ENCODE data around the gene HCRTR2. TPM values are rescaled to one million over a fixed set of nuclear protein-coding genes. Genes with fewer than 3 reads are reported as not detected.

Gene HCRTR2
- total and polyA plus RNA-seq, 7 donors: 0.01 TPM; not detected in 6

GRCh38 chr6:55277646-55278045, 103.3 kb downstream of the HCRTR2 start:
- Histone ChIP-seq H3K27ac (no peak overlapping the region), H3K27me3 (ENCODE audit: insufficient read depth in 3 of 3, low read length in 2 of 3) (no peaks in the 10 kb centered on the region), H3K4me3 (no peak overlapping the region), H3K9me3 (no peaks in the 10 kb centered on the region), H3K4me1 (no peaks in the 10 kb centered on the region), H3K36me3 (ENCODE audit: insufficient read depth in 1 of 2, low read depth in 1 of 2) (no peaks in the 10 kb centered on the region)
- WGBS, 3 donors: 57 to 69% (median 64%) methylated on average over 5 of the region's 5 CpGs
- no peak for ATAC-seq
- no peak for TF ChIP-seq CTCF (IDR thresholded peaks at IDR 0.05)
- DNase-seq: no peak
- intact Hi-C loops (cut with DNase I): loop anchor here in 1 of 2 donors (5.0 to 10.0 kb wide), 2 partner anchors 677 to 1015 kb away; no protein-coding TSS in a partner anchor

GRCh38 chr6:55281215-55281614, 106.9 kb downstream of the HCRTR2 start:
- Histone ChIP-seq H3K36me3 (ENCODE audit: insufficient read depth in 1 of 2, low read depth in 1 of 2) (no peaks in the 10 kb centered on the region), H3K27me3 (ENCODE audit: insufficient read depth in 3 of 3, low read length in 2 of 3) (no peaks in the 10 kb centered on the region), H3K9me3 (no peaks in the 10 kb centered on the region), H3K27ac (no peak overlapping the region), H3K4me1 (no peaks in the 10 kb centered on the region), H3K4me3 (no peak overlapping the region)
- intact Hi-C loops (cut with DNase I): no loop called here
- 68 to 91% (median 88%) methylated on average over 4 of the region's 4 CpGs for WGBS, 3 donors
- DNase-seq (no peak), ATAC-seq (no peak)
- TF ChIP-seq CTCF (IDR thresholded peaks at IDR 0.05): no peak

GRCh38 chr6:55282115-55282514, 107.8 kb downstream of the HCRTR2 start:
- ATAC-seq (no peak), DNase-seq (no peak)
- Histone ChIP-seq H3K27me3 (ENCODE audit: insufficient read depth in 3 of 3, low read length in 2 of 3) (no peaks in the 10 kb centered on the region), H3K27ac (no peak overlapping the region), H3K4me3 (no peak overlapping the region), H3K4me1 (no peaks in the 10 kb centered on the region), H3K9me3 (no peaks in the 10 kb centered on the region), H3K36me3 (ENCODE audit: insufficient read depth in 1 of 2, low read depth in 1 of 2) (no peaks in the 10 kb centered on the region)
- no peak for TF ChIP-seq CTCF (IDR thresholded peaks at IDR 0.05)
- intact Hi-C loops (cut with DNase I): no loop called here
- WGBS, 3 donors: 71 to 83% (median 73%) methylated on average over 6 of the region's 6 CpGs

GRCh38 chr6:55286824-55287223, 112.5 kb downstream of the HCRTR2 start:
- no peak for DNase-seq
- ATAC-seq: no peak
- Histone ChIP-seq H3K4me1 (no peaks in the 10 kb centered on the region), H3K9me3 (no peaks in the 10 kb centered on the region), H3K27ac (no peak overlapping the region), H3K4me3 (no peak overlapping the region), H3K27me3 (ENCODE audit: insufficient read depth in 3 of 3, low read length in 2 of 3) (no peaks in the 10 kb centered on the region), H3K36me3 (ENCODE audit: insufficient read depth in 1 of 2, low read depth in 1 of 2) (no peaks in the 10 kb centered on the region)
- 74 to 82% (median 78%) methylated on average over 2 of the region's 2 CpGs for WGBS, 3 donors
- no peak for TF ChIP-seq CTCF (IDR thresholded peaks at IDR 0.05)
- intact Hi-C loops (cut with DNase I): no loop called here

- Histone ChIP-seq H3K9me3 (no peaks in the 10 kb centered on the region), H3K36me3 (ENCODE audit: insufficient read depth in 1 of 2, low read depth in 1 of 2) (no peaks in the 10 kb centered on the region), H3K27me3 (ENCODE audit: insufficient read depth in 3 of 3, low read length in 2 of 3) (no peaks in the 10 kb centered on the region), H3K4me1 (no peaks in the 10 kb centered on the region), H3K4me3 (no peak overlapping the region), H3K27ac (no peak overlapping the region)
- 80 to 89% (median 82%) methylated on average over 2 of the region's 2 CpGs for WGBS, 3 donors
- no peak for TF ChIP-seq CTCF (IDR thresholded peaks at IDR 0.05)
- DNase-seq: no peak
- intact Hi-C loops (cut with DNase I): no loop called here
- no peak for ATAC-seq
Measured at GRCh38 chr6:55290736-55291135, 116.4 kb downstream of the HCRTR2 start.

Measured in psoas muscle (tissue), 8 donors.